ENCODE measurements around the gene THOP1.

The THOP1 gene

GRCh38 chr19:2762783-2763496 lies 22.4 kb upstream of the THOP1 start:
- DNase-seq = no peak

GRCh38 chr19:2763687-2764086 lies 21.6 kb upstream of the THOP1 start:
- DNase-seq = no peak

GRCh38 chr19:2764945-2765344 lies 20.4 kb upstream of the THOP1 start:
- DNase-seq = no peak

- DNase-seq = no peak
Measured at GRCh38 chr19:2765376-2765775, 19.9 kb upstream of the THOP1 start.

GRCh38 chr19:2766594-2767372 lies 18.5 kb upstream of the THOP1 start:
- no peak for DNase-seq

- no peak for DNase-seq
Measured at GRCh38 chr19:2767688-2768087, 17.6 kb upstream of the THOP1 start.

GRCh38 chr19:2768365-2769132 lies 16.8 kb upstream of the THOP1 start:
- no peak for DNase-seq

GRCh38 chr19:2769218-2769617 lies 16.1 kb upstream of the THOP1 start:
- DNase-seq = no peak

GRCh38 chr19:2770055-2771013 lies 15.0 kb upstream of the THOP1 start:
- no peak for DNase-seq

- DNase-seq = no peak
Measured at GRCh38 chr19:2771786-2772674, 13.3 kb upstream of the THOP1 start.

GRCh38 chr19:2774083-2774679 lies 11.1 kb upstream of the THOP1 start:
- DNase-seq = no peak

GRCh38 chr19:2774953-2775555 lies 10.2 kb upstream of the THOP1 start:
- DNase-seq = no peak

GRCh38 chr19:2775556-2776430 lies 9.5 kb upstream of the THOP1 start:
- DNase-seq = no peak

- no peak for DNase-seq
Measured at GRCh38 chr19:2777952-2778683, 7.2 kb upstream of the THOP1 start.

GRCh38 chr19:2779121-2779740 lies 6.1 kb upstream of the THOP1 start:
- no peak for DNase-seq

GRCh38 chr19:2780284-2780683 lies 5.0 kb upstream of the THOP1 start:
- no peak for DNase-seq

- no peak for DNase-seq
Measured at GRCh38 chr19:2782329-2782935, 2.9 kb upstream of the THOP1 start.

Measured in NK-92 treated with Interleukin-12 subunit alpha and Interleukin-12 subunit beta, amount 100 ng/mL, for 24 hours (cell line).